GM23248 (cell line): ENCODE data around the gene PHKG2. TPM values are rescaled to one million over a fixed set of nuclear protein-coding genes. Genes with fewer than 3 reads are reported as not detected.
A peak's percentile ranks its signal among the peaks of the same experiment; 100 is the strongest.

ENCODE experiments used
- DNase-seq: peaks from one replicate; pipeline ENCODE4 v3.0.0-alpha.2; 2015
- H2AFZ ChIP-seq: fragments of 200-600 bp; sonication (generic); 2 replicates; pipeline ENCODE4 v1.6.1; 2016; ENCODE audit warnings: antibody characterized with exemption
- H3F3A ChIP-seq: fragments of 200-600 bp; sonication (generic); 2 replicates; pipeline ENCODE4 v1.6.1; 2016; ENCODE audit warnings: mild to moderate bottlenecking, antibody characterized with exemption, mixed run types; ENCODE audit not compliant: insufficient read depth
- H3K27ac ChIP-seq: fragments of 200-600 bp; sonication (generic); 2 replicates; pipeline ENCODE4 v1.5.1; 2016; ENCODE audit warnings: mild to moderate bottlenecking
- H3K27me3 ChIP-seq: fragments of 200-600 bp; sonication (generic); replicated peaks from 2 replicates; pipeline ENCODE4 v1.6.1; 2016; ENCODE audit warnings: mild to moderate bottlenecking; ENCODE audit not compliant: insufficient read depth
- H3K36me3 ChIP-seq: fragments of 200-600 bp; sonication (generic); 2 replicates; pipeline ENCODE4 v1.6.1; 2016; ENCODE audit warnings: low read depth, mild to moderate bottlenecking
- H3K4me1 ChIP-seq: fragments of 200-600 bp; sonication (generic); 2 replicates; pipeline ENCODE4 v1.6.1; 2016; ENCODE audit warnings: mild to moderate bottlenecking; ENCODE audit not compliant: insufficient read depth
- H3K4me2 ChIP-seq: fragments of 200-600 bp; sonication (generic); one replicate; pipeline ENCODE4 v1.6.1; 2016; ENCODE audit warnings: mild to moderate bottlenecking; ENCODE audit not compliant: unreplicated experiment
- H3K4me3 ChIP-seq: fragments of 200-600 bp; sonication (generic); 2 replicates; pipeline ENCODE4 v1.5.1; 2016; ENCODE audit warnings: mild to moderate bottlenecking
- H3K79me2 ChIP-seq: fragments of 200-600 bp; sonication (generic); 2 replicates; pipeline ENCODE4 v1.6.1; 2016; ENCODE audit warnings: mild to moderate bottlenecking; ENCODE audit not compliant: insufficient read depth
- H3K9ac ChIP-seq: fragments of 200-600 bp; sonication (generic); 2 replicates; pipeline ENCODE4 v1.6.1; 2016; ENCODE audit warnings: mild to moderate bottlenecking
- H3K9me2 ChIP-seq: fragments of 200-600 bp; sonication (generic); 2 replicates; pipeline ENCODE4 v1.6.1; 2016; ENCODE audit warnings: mixed run types, mild to moderate bottlenecking, moderate library complexity; ENCODE audit not compliant: insufficient read depth
- H3K9me3 ChIP-seq: fragments of 200-600 bp; sonication (generic); one replicate; pipeline ENCODE4 v1.6.1; 2017; ENCODE audit warnings: low read depth
- H4K20me1 ChIP-seq: fragments of 200-600 bp; sonication (generic); 2 replicates; pipeline ENCODE4 v1.6.0; 2016; ENCODE audit not compliant: insufficient read depth
- EZH2 ChIP-seq: fragments of 200-600 bp; sonication (generic); IDR thresholded peaks from 2 replicates; pipeline ENCODE4 v1.6.1; 2018; ENCODE audit warnings: antibody characterized with exemption, mild to moderate bottlenecking; ENCODE audit not compliant: insufficient read depth, poor library complexity, severe bottlenecking
- EZH2phosphoT487 ChIP-seq: fragments of 200-600 bp; sonication (generic); IDR thresholded peaks from 2 replicates; pipeline ENCODE4 v1.6.1; 2018; ENCODE audit warnings: antibody characterized with exemption, moderate library complexity, mild to moderate bottlenecking, low read depth; ENCODE audit not compliant: insufficient read depth
- WGBS, 2 experiments: methylation state at CpG; one replicate each; pipeline ENCODE4 v1.1.6; 2015 to 2017; ENCODE audit warnings: low lambda C conversion rate in 2 of 2, low coverage in 1 of 2; ENCODE audit errors: missing lambda C conversion rate in 2 of 2; 5-methylcytosine and 5-hydroxymethylcytosine counted together
- in situ Hi-C: fragments of 300-500 bp; cut with MboI; formaldehyde crosslinking; loops from 2 replicates; pipeline ENCODE4 v1.15.0; 2020
- polyA plus RNA-seq: library from polyadenylated mRNA; unstranded; fragments of >200 nt; fragmentation: Nextera tagmentation; extraction: Ambion mirVana; gene quantifications from 2 replicates; pipeline ENCODE4 v1.2.1, GENCODE V29; 2016
- total RNA-seq: library from RNA; depleted of rRNA; stranded (reverse); fragments of >200 nt; shearing (Covaris generic); gene quantifications from 2 replicates; pipeline ENCODE4 v1.2.3, GENCODE V29; 2014

Gene PHKG2
- total and polyA plus RNA-seq, 2 experiments from 2014 or later: 12.5 to 17.0 TPM

DNA sequence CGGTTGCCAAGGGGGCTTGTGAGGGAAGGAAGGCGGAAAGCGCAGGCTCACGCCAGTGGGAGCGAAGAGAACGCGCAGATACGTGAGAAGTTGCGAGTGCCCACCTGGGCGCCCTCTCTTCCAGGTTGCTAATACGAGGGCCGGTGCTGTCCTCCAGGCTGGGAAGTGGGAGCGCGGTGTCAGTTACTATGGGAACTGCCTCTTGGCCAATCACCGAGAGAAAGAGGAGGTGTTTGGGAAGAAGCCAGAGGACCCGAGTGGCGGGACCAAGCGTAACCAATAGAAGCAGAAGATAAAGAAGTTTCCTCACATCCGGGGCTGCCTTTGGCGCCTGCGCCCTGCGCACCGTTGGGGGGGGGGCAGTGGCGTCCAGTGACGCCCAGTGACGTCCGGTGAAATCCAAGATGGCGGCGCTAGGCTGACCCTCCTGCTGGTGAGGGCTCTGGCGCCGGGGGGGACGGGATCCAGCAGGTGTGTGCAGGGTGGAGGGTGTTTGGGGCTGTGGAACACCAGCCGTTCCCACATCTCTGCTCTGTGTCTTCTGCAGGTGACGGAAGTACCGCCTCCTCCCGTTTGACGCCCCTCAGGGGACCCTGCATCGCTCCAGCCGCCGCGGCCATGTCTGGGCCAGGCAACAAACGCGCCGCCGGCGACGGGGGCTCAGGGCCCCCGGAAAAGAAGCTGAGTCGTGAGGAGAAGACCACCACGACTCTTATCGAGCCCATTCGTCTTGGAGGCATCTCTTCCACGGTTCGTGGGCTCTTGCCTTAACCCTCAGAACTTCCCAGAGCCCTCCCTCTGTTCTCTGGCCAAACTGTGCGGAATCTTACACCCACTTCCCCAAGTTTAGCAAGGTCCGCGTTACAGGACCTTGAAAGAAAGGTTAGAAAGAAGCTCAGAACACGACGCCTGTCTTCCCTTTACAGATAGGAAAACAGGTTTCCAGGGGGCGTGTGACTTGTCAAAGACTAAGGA is 14.0 kb downstream of the PHKG2 start, which contains the start of the genes CFAP119 and RNF40:
Gene CFAP119 (minus strand): TSS at position 135 of the 975 bp plus-strand sequence. CDS start 314 bp downstream, outside the sequence.
Gene RNF40 (plus strand): TSS at position 395 of the 975 bp plus-strand sequence. CDS start 224 bp downstream, at position 619.
- Histone ChIP-seq H3K9ac (peak within 1 kb of the TSS; percentile 90), H4K20me1 (no peaks in the 10 kb centered on the region), H3K9me2 (no peaks in the 10 kb centered on the region), H3K27me3 (no peaks in the 10 kb centered on the region), H3K4me3 (peak within 1 kb of the TSS; percentile 79), H3K4me2 (peak within 1 kb of the TSS; percentile 90), H2AFZ (peak within 1 kb of the TSS; percentile 84), H3K36me3 (peaks cover 36% of the 10 kb centered on the region; the same call in 1 of the 2 replicates), H3K4me1 (peaks cover 14% of the 10 kb centered on the region), H3K9me3 (no peaks in the 10 kb centered on the region), H3F3A (peaks cover 9% of the 10 kb centered on the region), H3K79me2 (peaks cover 43% of the 10 kb centered on the region), H3K27ac (peak within 1 kb of the TSS; percentile 52)
- DNase-seq: peak; percentile 99
- in situ Hi-C loops: no loop called here
- no peak for TF ChIP-seq EZH2phosphoT487
- 2 to 3% methylated on average over 53 to 59 of the region's 60 CpGs for WGBS, 2 experiments

DNA sequence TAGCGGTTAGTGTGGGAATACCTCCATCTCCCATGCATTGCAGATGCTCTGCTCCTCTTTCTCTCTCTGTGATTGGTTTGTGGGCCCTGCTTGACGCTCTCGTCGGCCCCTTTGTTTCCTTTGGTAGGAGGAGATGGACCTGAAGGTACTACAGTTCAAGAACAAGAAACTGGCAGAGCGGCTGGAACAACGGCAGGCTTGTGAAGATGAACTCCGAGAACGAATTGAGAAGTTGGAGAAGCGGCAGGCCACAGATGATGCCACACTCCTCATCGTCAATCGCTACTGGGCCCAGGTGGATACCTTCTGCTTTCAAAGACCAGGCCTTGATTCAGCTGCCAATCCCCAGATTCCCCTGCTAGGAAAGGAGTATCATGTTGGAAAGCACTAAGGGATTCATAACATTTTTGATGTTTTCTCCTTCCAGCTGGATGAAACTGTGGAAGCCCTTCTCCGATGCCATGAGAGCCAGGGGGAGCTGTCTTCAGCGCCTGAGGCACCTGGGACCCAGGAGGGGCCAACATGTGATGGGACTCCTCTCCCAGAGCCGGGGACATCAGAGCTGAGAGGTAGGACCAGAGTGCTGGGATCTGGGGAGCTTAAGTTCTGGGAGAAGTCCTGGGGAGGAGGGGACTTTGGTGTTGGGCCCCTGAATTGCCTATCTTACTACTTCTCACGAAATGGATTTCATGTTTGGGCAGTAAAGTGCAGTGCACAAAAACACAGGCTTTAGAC is 14.9 kb downstream of the PHKG2 start:
- peaks cover 14% of the 10 kb centered on the region for H3K4me1 ChIP-seq
- H2AFZ ChIP-seq: no peak overlapping the region
- 61 to 63% methylated on average over 15 of the region's 15 CpGs for WGBS, 2 experiments
- no peaks in the 10 kb centered on the region for H3K27me3 ChIP-seq
- in situ Hi-C loops: no loop called here
- no peaks in the 10 kb centered on the region for H3K9me3 ChIP-seq
- peak overlapping the region; percentile 90 for H3K9ac ChIP-seq
- no peaks in the 10 kb centered on the region for H4K20me1 ChIP-seq
- DNase-seq: no peak
- H3K79me2 ChIP-seq: peaks cover 46% of the 10 kb centered on the region
- TF ChIP-seq EZH2phosphoT487 (no peak), EZH2 (no peak)
- H3K4me3 ChIP-seq: peak overlapping the region; percentile 79
- peaks cover 43% of the 10 kb centered on the region; the same call in 1 of the 2 replicates for H3K36me3 ChIP-seq
- H3F3A ChIP-seq: peaks cover 9% of the 10 kb centered on the region
- H3K4me2 ChIP-seq: peak overlapping the region; percentile 90
- peak overlapping the region; percentile 51 for H3K27ac ChIP-seq
- H3K9me2 ChIP-seq: no peaks in the 10 kb centered on the region

DNA sequence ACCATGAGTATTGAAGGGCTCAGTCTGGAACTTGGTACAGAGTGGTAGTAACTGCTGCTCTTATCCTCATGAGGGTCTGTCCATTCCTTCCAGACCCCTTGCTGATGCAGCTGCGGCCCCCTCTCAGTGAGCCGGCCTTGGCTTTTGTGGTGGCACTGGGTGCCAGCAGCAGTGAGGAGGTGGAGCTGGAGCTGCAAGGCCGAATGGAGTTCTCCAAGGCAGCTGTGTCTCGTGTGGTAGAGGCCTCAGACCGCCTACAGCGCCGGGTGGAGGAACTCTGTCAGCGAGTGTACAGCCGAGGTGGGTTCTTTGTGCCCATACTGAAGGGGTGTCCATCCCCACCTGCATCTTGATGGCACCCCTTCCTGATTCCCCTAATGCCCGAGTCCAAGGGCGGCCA is 15.9 kb downstream of the PHKG2 start:
- Histone ChIP-seq H3K4me3 (peak overlapping the region; percentile 79; the same call in 1 of the 2 replicates), H3F3A (peaks cover 9% of the 10 kb centered on the region), H2AFZ (no peak overlapping the region), H3K79me2 (peaks cover 46% of the 10 kb centered on the region), H3K27ac (no peak overlapping the region), H3K27me3 (no peaks in the 10 kb centered on the region), H3K9ac (peak overlapping the region; percentile 90; the same call in 1 of the 2 replicates), H3K36me3 (peaks cover 43% of the 10 kb centered on the region; the same call in 1 of the 2 replicates), H3K4me2 (peak overlapping the region; percentile 90), H4K20me1 (no peaks in the 10 kb centered on the region), H3K4me1 (peaks cover 14% of the 10 kb centered on the region), H3K9me2 (no peaks in the 10 kb centered on the region), H3K9me3 (no peaks in the 10 kb centered on the region)
- TF ChIP-seq EZH2 (no peak), EZH2phosphoT487 (no peak)
- in situ Hi-C loops: no loop called here
- 95 to 97% methylated on average over 11 of the region's 11 CpGs for whole genome bisulfite sequencing, 2 experiments
- no peak for DNase-seq

DNA sequence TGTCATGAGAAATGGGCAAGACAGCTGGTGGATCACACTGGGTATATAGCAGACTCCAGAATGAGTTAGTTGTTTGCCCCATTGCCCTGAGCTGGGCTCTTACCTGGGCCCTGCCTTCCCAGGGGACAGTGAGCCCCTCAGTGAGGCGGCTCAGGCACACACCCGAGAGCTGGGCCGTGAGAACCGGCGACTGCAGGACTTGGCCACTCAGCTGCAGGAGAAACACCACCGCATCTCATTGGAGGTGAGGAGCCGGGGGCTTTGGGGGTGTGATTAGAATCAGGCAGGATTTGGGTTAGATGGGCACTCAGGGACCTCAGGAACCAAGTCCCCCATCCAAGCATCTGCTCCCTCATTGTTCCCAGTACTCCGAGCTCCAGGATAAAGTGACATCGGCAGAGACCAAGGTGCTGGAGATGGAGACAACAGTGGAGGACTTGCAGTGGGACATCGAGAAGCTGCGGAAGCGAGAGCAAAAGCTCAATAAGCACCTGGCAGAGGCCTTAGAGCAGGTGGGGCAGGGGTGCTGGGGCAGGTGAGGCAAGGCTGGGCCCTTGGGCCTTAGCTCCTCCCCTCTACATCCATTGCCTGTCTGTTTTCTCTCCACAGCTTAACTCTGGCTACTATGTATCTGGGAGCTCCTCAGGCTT is 16.7 kb downstream of the PHKG2 start:
- WGBS, 2 experiments: 95 to 98% methylated on average over 12 of the region's 12 CpGs
- no peak for TF ChIP-seq EZH2phosphoT487
- no peak for TF ChIP-seq EZH2
- H3K36me3 ChIP-seq: peaks cover 50% of the 10 kb centered on the region; the same call in 1 of the 2 replicates

More for the DNA sequence above, 16.7 kb downstream of the PHKG2 start:
- Histone ChIP-seq H3K79me2 (peaks cover 46% of the 10 kb centered on the region), H3K27ac (no peak overlapping the region), H2AFZ (no peak overlapping the region), H4K20me1 (no peaks in the 10 kb centered on the region), H3K9ac (no peak overlapping the region), H3K9me3 (no peaks in the 10 kb centered on the region), H3K4me1 (peaks cover 14% of the 10 kb centered on the region), H3K4me3 (no peak overlapping the region), H3F3A (peaks cover 9% of the 10 kb centered on the region), H3K4me2 (no peak overlapping the region), H3K9me2 (no peaks in the 10 kb centered on the region), H3K27me3 (no peaks in the 10 kb centered on the region)
- in situ Hi-C loops: no loop called here
- no peak for DNase-seq
